AG04449 (cell line): ENCODE measurements around the gene ENOX1.

Source experiments
- CTCF ChIA-PET: fragments of 350-600 bp; formaldehyde crosslinking; extraction: SDS; loops from one replicate; lab custom pipeline; 2021; ENCODE audit warnings: antibody characterized with exemption; lab: Yijun Ruan, JAX
- POLR2A ChIA-PET: fragments of 400-600, 350-600 bp; formaldehyde crosslinking; extraction: SDS; loops from one replicate; lab custom pipeline; 2020; ENCODE audit warnings: antibody characterized with exemption, inconsistent platforms; lab: Yijun Ruan, JAX
- DNase-seq: peaks from one replicate; pipeline ENCODE4 v3.0.0-alpha.2; 2010; ENCODE audit warnings: low read depth, low spot score
- H3K4me3 ChIP-seq: 2 replicates; pipeline ENCODE4 v1.5.1; 2011; ENCODE audit warnings: low read depth, mild to moderate bottlenecking, control low read depth, low read length
- TF ChIP-seq, protein P1 (sequence below): IDR thresholded peaks from one replicate; pipeline ENCODE4 v1.5.1; 2011; ENCODE audit warnings: mild to moderate bottlenecking, moderate library complexity, low read length, control low read depth, inconsistent platforms; ENCODE audit not compliant: insufficient read depth; ENCODE audit errors: missing control alignments

ENOX1 gene

GRCh38 chr13:43203781-43204180 is 583.0 kb downstream of the ENOX1 start:
- ChIA-PET CTCF (interaction anchor here (1.9 kb wide), 1 partner anchor 7 kb away, joined by 4 read pairs; no protein-coding TSS in a partner anchor), POLR2A (no interaction called here)
- no peak overlapping the region for H3K4me3 ChIP-seq
- DNase-seq, result no peak
- TF ChIP-seq, protein P1, sequence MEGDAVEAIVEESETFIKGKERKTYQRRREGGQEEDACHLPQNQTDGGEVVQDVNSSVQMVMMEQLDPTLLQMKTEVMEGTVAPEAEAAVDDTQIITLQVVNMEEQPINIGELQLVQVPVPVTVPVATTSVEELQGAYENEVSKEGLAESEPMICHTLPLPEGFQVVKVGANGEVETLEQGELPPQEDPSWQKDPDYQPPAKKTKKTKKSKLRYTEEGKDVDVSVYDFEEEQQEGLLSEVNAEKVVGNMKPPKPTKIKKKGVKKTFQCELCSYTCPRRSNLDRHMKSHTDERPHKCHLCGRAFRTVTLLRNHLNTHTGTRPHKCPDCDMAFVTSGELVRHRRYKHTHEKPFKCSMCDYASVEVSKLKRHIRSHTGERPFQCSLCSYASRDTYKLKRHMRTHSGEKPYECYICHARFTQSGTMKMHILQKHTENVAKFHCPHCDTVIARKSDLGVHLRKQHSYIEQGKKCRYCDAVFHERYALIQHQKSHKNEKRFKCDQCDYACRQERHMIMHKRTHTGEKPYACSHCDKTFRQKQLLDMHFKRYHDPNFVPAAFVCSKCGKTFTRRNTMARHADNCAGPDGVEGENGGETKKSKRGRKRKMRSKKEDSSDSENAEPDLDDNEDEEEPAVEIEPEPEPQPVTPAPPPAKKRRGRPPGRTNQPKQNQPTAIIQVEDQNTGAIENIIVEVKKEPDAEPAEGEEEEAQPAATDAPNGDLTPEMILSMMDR, result no peak

DNA sequence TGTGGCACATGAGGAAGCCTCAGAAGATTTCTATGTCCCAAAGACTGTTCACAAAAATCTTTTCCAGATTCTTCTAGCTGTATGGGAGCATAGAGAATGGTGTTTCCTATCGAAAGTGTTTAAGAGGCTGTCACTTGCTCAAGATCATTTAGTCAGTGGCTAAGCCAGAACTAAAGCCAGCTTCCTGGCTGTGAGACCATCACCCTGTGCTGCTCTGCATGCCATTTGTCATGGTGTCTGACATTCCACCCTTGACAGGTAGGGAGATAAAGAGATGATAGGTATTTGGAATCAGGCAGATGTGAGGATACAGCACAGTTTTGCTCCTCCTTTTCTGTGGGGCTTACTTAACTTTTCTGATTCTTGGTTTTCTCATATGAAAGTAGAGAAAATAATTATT is 586.0 kb downstream of the ENOX1 start:
- POLR2A ChIA-PET, result no interaction called here
- TF ChIP-seq, protein P1, result no peak
- CTCF ChIA-PET, result no interaction called here
- DNase-seq, result no peak
- H3K4me3 ChIP-seq, result no peak overlapping the region

DNA sequence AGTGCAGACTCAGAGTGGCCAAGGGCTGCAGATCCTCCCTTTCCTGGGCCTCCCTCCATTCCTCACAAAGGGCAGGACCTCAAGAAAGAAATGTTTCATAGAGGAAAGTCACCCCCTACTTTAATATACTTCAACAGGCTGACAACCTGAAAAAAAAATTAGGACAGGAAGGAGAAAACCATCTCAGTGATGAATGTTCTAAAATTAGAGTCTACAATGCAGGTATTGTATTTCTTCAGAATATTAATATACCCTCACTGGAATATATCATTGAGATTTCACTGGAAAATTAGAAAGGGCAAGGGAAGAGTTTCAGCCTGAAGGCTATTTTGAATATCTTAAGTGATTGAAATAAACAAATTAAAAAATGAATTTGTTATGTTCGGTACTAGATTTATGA is 586.5 kb downstream of the ENOX1 start:
- ChIA-PET CTCF (no interaction called here), POLR2A (no interaction called here)
- TF ChIP-seq, protein P1, result no peak
- H3K4me3 ChIP-seq, result no peak overlapping the region
- DNase-seq, result no peak

DNA sequence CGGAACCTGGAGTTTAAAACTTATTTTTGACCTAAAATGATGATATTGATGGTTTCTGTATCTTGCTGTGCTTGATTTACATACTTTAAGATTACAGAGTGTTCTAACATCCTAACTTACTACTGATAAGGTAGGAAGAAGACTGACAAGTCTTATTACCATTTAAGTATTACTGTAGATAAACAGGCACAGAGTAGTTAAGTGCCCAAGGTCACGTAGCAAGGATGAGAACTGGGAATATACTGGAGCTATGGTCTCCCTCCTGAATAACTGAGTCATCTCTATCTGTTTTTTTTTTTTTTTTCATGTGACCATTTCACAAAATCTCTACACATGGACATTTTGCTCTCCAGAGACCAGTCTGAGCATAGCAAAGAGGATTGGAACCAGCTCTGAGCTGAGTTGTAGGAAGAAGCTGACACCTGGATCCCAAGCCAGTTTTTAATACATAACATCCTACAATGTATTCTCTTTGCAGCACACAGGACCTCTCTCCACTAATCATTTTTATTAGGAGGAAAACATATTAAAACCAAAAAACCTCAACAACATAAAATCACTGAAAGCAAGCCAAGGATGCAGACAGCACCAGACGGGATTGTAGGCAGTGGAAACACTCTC is 589.9 kb downstream of the ENOX1 start:
- no peak for DNase-seq
- CTCF ChIA-PET, result interaction anchor here (1.5 to 1.7 kb wide), 2 partner anchors 9 to 10 kb away, joined by 3 to 4 read pairs; no protein-coding TSS in a partner anchor
- TF ChIP-seq, protein P1, result no peak
- POLR2A ChIA-PET, result no interaction called here
- H3K4me3 ChIP-seq, result no peak overlapping the region

- DNase-seq, result no peak
- ChIA-PET CTCF (interaction anchor here (1.5 kb wide), 1 partner anchor 11 kb away, joined by 3 read pairs; no protein-coding TSS in a partner anchor), POLR2A (no interaction called here)
- TF ChIP-seq, protein P1, result no peak
- H3K4me3 ChIP-seq, result no peak overlapping the region
Observed at GRCh38 chr13:43196086-43196621, 590.6 kb downstream of the ENOX1 start.

DNA sequence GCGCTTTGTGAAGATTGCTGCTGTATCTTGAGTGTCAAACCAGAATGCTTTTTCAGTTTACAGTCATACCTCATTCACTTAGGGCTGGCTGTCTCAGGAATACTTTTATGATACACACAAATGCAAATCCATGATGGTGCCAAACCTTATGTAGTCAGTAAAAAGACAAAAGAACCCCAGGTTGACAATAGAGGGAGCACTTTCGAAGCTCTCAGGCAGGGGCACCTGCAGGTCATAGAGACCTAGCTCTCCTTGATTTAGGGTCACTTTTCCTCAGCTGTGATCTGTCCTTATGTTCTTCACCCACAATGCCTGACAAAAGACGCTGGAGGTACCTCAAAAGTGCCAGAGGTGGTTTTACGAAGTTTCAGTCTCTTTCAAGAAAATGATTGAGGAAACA is 591.2 kb downstream of the ENOX1 start:
- TF ChIP-seq, protein P1, result no peak
- DNase-seq, result no peak
- ChIA-PET POLR2A (no interaction called here), CTCF (no interaction called here)
- H3K4me3 ChIP-seq, result no peak overlapping the region
